ENCODE results near the gene SPRED2.

The SPRED2 gene

DNA sequence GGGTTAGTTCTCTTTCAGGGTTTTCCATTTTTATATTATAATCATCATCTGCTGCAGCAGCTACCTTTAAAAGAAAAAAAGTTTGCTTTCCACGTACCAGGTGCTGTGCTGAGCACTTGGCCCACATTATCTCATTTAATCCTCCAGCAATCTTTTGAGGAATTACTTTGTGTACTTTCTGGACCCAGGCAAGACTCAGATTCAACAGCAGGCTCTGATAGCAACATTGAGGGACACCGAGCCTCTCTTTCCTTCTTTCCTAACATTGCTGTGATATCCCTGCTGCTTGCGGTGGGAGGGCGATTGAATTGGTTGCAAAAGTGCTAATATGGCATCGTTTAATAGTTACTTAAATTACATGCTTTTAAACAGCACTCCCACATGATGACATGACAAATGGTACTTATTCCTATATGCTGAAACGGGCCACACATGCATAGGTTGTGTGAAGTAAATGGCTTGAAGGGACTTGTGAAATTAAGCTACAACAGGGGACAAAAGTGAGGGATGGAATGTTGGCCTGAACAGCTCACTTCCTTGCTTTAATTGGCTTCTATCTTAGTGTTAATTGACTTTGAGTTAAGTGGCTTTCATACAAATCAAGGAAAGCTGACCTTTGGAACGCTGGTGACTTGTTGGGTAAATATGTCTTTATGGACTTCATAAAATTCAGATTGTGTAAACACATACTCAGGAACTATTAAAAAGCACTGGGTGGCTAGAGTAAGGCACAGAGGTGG is 21.2 kb downstream of the SPRED2 start:
- DNase-seq: no peak

DNA sequence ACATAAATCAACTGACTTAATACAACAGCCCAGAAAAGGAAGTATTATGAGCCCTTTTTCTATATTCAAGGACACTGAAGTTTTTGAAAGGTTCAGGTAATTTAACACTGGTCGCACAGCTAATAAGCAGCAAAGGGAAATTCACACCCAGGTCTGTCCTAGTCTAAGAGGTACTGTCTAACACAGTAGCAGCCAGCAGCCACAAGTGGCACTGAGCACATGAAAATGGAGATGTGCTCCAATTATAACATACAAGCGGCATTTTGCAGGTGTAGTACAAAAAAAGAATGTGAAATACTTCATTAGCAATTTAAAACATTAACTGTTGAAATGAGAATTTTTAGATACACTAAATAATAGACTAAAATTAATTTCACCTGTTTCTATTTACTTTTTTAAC is 23.4 kb downstream of the SPRED2 start:
- no peak for DNase-seq

DNA sequence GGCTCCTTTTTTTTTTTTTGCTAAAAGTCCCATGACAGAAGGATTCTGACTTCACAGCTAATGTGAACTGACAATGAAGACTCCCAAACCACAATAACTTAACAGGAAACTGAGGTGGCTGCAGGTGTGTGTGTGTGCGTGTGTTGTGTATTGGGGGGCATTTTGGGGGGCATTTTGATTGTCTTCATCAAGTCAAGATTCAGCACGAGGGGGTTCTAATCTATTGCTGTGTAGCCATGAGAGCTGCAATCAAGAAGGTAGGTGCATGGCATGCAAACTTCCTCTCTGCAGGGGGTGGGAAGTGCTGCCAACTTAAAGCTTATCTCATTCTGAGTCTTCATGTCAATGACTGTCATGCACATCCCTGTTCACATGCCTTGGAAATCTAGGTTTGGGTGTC is 25.2 kb downstream of the SPRED2 start:
- DNase-seq: no peak

DNA sequence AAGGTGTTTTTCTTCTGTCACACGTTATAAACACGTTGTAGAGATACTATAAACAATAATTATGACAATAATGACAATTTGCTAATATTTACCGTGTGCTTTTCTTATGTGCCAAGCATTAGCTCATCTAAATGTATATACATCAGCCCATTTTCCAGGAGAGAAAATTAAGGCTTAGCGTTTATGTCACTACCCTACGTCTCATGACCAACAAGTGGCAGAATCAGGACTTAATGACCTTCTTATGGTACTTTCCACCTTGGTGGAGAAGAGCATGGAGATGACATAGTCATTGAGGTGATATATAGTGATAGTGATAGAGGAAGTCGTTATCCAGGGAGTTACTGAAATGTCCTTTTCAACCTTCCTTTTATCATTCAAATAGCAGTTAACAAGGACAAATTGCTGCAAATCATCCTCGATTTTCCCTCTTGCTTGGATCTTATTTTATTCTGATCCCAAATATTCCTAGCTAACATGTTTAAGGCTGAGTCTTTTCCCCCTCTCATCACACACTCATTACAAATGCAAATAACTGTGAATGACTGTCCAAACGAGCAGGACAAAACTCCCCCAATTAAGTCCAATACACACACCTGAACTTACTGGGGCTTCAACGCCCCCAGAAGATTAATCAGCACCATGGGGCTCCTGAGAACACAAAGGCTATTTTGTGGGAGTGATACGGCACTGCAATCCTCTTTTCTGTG is 27.3 kb downstream of the SPRED2 start:
- DNase-seq: no peak

DNA sequence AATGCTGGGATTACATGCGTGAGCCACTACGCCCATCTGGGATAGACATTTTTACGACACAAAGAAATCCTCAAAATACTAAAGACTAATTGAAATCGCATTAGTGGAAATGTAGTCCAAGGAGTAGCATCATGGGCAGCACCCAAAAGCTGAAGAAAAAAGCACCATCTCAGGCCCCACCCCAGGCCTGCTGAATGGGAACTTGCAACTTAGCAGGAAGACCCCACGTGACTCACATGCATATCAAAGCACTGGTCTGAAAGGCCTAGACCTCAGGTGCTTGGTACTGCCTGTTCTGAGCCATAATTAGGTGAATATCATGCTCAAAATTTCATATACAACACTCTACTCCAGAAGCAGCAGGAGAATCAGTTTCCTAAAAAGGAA is 28.9 kb downstream of the SPRED2 start:
- no peak for DNase-seq

DNA sequence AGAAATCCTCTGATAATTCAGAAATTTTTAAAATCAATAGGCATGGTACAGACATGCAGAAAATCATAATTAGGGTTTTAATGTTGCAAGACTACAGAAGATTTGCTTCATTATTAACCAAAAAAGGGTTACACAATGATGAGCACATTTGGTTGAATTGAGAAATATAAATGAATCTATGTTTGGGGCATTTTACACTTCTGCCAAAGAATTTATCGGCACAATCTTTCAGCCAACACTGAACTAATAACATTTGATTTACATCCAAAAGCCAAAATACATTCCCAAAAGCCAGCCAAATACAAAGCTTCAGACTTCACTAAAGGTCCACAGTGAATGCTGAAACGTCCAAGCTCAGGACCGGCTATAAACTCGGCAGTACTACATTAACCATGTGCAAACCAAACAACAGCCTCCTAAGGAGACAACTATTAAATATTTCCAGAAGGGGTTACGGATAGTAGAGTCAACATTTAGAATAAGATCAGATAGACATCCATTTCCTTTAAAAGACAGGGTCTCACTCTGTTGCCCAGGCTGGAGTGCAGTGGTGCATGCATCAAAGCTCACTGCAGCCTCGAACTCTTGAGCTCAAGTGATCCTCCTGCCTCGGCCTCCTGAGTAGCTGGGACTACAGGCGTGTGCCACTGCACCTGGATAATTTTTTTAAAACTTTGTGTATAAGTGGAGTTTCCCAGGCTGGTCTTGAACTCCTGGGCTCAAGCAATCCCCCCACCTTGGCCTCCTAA is 29.4 kb downstream of the SPRED2 start:
- no peak for DNase-seq

DNA sequence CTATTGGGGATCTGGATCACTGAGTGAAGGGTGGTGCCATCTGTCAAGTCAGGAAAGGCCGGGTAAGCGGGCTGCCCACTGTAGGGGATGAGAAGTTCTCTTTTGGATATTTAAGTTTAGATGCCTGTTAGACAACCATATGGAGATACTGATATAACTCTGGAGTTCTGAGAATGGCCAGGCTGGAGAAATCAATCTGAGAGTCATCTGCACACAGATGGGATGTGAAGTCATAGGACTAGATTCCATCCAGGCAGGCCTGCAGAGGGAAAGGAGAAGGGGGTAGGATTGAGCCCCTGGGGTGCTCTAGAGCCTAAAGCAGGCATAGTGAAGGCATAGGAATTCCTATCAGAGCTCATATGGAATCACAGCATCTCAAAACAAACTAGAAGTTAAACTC is 30.1 kb downstream of the SPRED2 start:
- DNase-seq: no peak

DNA sequence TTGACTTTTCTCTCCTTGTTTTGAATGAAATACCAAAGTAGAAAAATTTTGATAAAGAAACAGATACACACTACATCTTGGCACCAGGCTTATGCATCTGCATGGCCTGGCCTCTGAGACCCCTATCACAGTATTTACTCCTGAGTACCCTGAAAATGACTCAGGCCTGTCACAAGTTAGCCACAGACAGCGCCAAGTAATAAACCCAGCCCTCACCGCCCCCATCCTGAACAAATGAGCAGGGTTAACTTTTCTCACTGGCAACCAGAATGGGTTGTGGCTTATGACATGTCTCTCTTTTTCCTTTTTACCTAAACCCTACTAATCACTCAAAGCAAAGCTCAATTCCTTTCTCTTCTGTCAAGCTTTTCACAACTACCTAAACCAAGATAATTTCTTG is 35.3 kb downstream of the SPRED2 start:
- DNase-seq: no peak

DNA sequence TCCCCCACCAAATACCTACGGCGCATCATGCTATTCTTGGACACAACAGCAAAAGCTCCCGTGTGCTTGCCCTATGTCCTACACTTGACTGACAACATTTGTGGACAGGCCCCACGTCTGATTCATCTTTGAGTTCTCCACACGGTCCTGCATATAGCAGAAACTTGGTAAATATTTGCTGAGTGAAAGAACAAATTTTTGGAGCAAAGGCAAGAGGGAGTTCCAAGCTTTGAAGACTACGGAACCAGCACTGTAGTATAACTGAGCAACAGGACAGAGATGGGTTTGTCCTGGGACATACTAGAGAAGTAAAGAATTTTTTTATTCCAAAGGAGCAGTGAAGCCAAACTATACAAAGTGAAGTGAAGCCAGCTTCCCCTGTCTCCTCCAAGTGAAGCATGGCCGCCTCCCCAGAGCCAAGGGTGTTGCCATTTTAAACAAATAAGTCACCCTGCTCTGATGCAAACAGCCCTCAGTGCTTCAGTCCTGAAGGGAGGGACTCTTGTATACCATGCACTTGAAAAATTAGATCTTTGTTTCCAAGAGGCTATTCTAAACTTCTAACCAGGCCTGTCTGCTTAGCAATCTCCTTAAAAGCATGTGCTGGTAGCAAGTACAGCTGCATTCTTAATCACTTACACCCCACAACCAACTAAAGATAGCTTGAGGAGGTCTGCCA is 35.9 kb downstream of the SPRED2 start:
- no peak for DNase-seq

DNA sequence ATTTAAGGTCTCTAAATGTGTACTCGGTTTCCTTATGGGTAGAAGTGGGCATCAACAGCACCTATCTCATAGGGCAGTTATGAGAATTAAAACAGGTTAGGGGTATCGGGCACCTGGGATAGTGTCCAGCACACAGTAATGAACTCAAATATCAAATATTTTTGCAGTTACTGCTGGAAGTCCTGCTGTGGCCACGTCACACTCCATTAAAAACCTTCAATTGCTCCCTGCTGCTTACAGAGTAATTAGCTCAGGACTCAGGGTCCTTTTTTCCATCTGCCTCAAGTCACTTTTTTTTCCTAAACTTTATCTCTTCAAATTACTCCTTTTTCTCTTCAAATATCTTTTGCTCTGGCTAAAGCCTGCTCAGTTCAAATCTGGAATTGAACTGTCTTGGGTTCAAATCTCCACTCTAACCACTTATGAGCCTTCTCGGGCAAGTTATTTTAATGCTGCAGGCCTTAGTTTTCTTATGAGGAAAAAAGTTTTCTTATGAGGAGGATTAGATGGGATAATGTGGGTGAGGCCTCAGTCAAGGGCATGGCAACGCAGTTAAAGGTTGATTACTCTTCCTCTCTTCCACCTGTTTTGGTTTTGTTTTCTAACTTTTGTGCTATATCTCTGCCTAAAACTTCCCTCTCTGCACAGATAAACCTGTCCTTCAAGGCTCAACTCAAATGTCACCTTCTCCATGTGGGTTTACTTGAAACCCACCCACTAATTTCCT is 36.6 kb downstream of the SPRED2 start:
- DNase-seq: no peak

DNA sequence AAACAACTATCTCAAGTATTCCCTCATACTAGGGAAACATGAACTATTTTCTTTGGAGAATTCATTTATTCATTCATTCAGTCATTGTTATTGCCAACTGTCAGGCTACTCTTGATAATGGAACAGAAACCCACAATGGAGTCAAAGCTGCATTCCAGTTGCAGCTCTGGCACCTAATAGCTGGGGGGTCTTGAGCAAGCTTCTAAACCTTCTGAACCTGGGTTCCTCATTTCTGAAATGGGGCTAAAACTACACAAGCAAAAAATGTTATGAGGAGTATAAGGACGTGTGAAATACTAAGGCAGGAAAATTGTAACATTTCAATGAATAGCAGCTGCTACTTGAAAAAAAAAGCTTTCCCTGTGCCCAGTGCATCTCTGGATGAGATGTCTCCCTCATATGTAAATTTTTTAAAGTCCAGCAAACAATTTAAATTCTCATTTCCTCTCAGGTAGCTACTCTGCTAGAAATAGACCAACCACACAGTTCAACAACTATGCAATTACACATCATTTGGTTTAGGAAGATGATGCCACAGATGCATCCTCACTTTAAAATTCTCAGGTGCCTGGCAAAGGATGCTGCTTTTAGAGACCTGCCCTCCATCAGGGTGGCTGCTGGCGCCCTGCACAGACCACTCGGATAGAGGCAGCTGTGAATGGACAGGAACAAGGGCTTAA is 38.5 kb downstream of the SPRED2 start:
- DNase-seq: no peak

DNA sequence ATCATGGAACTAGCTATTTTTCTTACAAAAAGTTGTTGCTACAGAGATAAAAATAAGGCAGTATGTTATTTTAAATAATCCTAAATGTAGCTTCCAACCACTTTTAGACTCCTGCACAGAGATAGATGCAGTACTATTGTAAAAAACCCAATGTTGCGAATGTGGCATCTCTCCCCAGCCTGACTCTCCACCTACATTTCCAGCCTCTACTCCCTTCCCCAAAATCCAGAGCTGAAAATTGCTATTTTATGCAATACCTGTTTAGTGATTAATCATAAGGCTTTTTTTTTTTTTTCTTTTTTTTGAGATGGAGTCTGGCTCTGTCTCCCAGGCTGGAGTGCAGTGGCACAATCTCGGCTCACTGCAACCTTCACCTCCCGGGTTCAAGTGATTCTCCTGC is 39.4 kb downstream of the SPRED2 start:
- DNase-seq: no peak

DNA sequence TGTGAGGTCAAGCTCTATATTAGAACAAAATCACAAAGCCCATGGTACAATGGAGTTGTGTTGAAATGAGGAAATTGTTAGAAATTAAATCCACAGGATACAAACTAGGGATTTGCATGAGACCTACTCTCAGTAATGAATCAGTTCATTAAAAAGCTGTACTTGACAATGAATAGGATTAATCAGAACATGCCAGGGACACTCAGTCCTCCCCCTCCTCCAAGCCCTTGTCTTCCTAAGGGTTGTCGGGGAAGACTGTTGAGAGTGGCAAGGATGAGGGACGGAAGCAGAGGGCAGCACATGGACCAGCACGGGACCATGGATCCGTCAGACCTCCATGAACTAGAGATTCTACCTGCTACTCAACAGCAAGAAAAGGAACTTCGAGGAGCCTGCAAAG is 39.8 kb downstream of the SPRED2 start:
- DNase-seq: no peak

DNA sequence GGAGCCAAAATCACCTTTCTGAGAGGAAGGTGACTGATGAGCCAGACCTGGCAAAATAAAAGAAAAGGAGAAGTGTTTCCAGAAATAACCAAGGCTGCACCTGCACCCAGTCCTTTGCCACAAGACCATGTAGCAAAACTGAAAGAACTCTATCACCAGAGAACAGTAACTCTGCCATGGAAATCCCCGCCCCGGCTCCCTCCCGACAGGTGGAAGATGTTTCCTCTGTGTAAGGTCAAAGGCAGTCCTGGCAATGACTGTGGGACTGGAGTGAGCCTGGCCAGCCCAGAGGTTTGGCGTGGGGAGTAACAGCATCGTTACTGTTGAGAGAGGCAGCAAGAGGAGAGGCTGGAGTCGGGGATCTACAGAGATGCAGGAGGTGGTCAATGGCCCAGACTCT is 42.3 kb downstream of the SPRED2 start:
- no peak for DNase-seq

DNA sequence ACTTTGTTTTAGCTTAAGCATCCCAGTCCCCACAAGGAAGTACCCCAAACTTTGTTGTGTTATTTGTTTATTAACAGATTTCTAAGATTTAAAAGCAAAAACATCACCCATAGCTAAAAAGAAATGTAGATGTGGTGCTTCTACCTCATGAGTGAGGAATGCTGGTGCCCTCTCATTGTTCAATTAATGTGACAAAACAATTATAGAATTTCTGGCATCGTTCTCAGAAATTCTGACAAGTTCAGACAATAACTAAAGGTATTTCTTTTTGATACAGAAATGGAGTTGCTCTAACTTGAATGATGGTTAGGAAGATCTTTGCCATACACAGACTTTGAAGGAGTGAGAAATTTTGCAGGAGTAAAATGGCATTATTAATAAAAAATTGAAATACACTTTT is 42.9 kb downstream of the SPRED2 start:
- DNase-seq: no peak

DNA sequence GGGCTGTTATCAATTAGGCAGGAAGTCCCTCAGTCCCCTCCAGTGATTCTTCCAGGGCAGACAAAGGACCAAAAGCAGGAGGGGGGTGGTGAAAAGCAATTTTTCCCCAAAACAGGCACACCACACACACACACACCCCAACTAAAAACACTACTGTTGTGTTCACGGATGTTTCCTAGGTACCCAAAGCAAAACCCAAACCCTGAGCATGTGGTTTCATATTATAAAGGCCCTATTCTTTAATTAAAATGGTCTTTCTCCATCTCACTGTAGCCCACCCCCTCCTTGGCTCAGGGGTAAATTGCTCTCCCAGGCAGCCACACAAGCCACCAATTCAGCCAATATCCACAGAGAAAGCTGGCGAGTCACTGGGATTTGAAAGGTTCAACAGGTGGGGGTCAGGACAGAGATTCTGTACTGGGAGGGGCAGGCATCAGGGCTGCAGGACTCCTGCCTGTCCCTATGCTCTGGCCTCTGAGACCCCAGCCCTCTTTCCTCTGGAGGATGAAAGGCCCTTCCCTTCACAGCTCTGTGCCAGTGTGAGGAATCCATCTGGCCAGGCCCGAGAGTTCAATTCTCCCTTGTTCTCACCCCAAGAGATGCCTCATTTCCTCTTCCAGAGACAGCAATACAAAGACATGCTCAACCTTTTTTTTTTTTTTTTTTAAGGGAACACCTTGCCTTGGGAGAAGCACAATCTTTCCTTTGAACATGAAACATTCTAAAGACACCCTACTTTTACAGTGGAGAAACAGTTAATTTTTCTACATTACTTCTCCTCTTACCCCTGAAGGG is 43.6 kb downstream of the SPRED2 start:
- DNase-seq: no peak

DNA sequence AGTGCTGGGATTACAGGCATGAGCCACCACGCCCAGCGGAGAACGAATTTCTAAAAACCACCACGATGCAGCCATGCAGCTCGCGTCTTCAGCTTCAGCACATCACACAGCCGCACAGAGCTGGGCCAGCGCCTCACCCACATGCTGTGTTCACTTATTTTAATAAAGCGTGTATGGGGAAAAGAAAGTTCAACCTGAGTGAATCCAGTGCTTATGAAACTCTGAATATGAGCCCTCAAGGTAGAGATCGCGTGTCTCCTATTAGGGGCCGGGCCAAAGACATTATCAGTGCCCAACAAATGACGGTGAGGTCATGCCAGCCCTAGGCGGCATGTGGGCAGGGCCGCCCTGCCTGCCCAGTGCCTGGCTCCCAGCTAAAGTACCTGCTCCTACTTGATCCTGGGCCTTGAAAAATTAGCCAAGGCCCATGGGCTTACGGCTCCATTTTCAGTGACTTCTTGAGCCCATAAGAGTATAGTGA is 44.3 kb downstream of the SPRED2 start:
- no peak for DNase-seq

DNA sequence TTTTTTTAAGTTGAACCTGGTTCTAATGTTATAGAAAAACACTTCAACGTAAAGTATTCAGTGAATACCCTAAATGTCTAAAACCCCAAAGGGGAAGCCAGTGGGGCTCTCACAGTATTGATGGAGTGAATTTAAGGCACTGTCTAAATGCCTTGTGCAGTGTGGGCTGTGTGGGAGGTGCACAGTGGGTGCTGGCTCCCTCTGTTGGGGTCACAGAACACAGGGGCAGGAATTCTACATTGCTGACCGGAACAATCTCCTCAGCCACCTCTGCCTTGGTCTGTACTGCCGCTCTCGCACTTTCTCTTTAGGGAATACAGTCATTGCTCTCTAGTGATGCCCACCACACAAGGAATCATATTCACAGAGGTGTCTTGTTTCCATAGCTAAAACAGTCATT is 45.4 kb downstream of the SPRED2 start:
- no peak for DNase-seq

DNA sequence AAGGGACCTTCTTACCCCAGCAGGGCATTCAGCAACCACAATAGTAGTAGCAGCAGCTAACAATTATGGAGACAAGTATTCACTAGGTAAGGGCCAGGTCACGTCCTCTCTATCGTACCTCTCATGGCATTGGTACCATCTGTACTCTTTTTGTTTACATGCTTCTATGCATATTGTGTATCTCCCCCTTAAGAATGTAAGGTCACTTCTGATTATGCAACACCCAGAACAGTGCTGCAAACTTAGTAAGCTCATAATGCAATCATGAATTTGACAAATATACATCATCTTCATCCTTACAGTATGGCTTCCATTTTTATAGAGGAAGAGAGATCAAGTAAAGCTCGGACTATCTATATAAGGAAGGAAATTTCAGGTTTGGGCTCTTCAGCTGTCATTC is 46.1 kb downstream of the SPRED2 start:
- DNase-seq: no peak

DNA sequence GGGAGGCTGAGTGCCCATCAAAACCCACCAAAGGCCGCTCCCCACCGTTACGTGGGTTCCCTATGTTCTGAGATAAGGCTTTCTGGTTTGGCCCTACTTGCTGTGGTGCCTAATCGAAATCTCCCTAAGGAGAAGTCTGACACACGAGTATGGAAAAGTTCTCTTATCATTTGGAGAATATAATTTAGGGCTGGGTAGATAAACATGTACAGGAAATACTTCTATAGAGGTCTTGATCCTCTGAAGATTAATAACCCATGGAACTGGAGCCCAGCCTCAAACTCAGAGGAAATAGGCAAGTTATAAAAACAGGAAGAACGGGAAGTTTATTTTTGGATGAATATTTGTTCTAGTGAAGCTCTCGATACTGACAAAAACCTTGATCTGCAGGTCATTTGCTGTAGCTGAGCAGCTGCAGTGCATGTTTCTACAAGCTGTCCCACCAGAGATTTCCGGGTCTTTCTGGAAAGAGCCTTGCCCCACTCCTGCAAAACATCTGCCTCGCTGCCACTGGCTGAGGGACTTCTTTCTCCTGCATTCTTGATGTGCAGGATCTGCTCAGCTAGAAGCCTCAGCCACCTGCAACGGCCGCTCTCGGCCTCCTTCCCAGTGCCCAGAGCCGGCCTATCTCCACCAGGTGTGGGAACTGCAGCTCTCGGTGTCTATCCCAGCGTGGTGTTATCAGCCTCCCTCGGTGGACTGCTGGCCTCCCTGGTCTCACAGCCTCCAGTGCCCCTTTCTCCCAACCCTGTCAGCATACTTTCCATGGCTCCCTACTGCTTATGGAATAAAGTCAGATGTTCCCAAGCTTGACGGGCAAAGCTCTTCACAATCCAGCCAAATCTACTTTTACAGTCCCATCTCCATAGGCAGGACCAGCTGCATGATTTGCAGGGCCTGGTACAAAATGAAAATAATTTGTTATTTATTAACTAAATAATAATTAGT is 48.6 kb downstream of the SPRED2 start:
- no peak for DNase-seq

Measured in NCI-H510A treated with DMSO at 0.1 percent for 48 hours (cell line).